ENCODE measurements around the gene HSP90B1. TPM values are rescaled to one million over a fixed set of nuclear protein-coding genes. Genes with fewer than 3 reads are reported as not detected.

HSP90B1 gene
- total and polyA plus RNA-seq, 12 donors: 203 to 1,021 (median 297) TPM

GRCh38 chr12:103915306-103915705 is 14.9 kb upstream of the HSP90B1 start:
- no peaks in the 10 kb centered on the region for H3K4me1 ChIP-seq
- WGBS, 2 donors: 57 to 70% methylated on average over 8 of the region's 8 CpGs
- no peak overlapping the region for H3K27ac ChIP-seq
- DNase-seq: no peak
- H3K36me3 ChIP-seq: no peaks in the 10 kb centered on the region
- TF ChIP-seq CTCF (IDR thresholded peaks at IDR 0.05): no peak
- no peak for ATAC-seq
- no peaks in the 10 kb centered on the region for H3K27me3 ChIP-seq
- intact Hi-C loops (cut with DNase I): no loop called here
- no peak overlapping the region for H3K4me3 ChIP-seq
- peaks cover 0 to 19% (median 6%) of the 10 kb centered on the region in 11 donors for H3K9me3 ChIP-seq

GRCh38 chr12:103917873-103918272 is 12.3 kb upstream of the HSP90B1 start:
- Histone ChIP-seq H3K9me3 (peaks cover 0 to 19% (median 6%) of the 10 kb centered on the region in 11 donors), H3K36me3 (no peaks in the 10 kb centered on the region), H3K4me3 (no peak overlapping the region), H3K27ac (no peak overlapping the region), H3K4me1 (no peaks in the 10 kb centered on the region), H3K27me3 (no peaks in the 10 kb centered on the region)
- DNase-seq (no peak), ATAC-seq (no peak)
- TF ChIP-seq CTCF (IDR thresholded peaks at IDR 0.05): no peak
- 63 to 69% methylated on average over 3 of the region's 3 CpGs for WGBS, 2 donors
- intact Hi-C loops (cut with DNase I): no loop called here

GRCh38 chr12:103924761-103925641 is 5.2 kb upstream of the HSP90B1 start:
- Histone ChIP-seq H3K4me3 (no peak overlapping the region), H3K4me1 (peaks cover 0 to 19% (median 8%) of the 10 kb centered on the region in 9 donors), H3K27ac (no peak overlapping the region), H3K36me3 (no peaks in the 10 kb centered on the region), H3K9me3 (no peaks in the 10 kb centered on the region), H3K27me3 (no peaks in the 10 kb centered on the region)
- WGBS, 2 donors: 79 to 88% methylated on average over 9 of the region's 9 CpGs
- no peak for TF ChIP-seq CTCF (IDR thresholded peaks at IDR 0.05)
- DNase-seq (no peak), ATAC-seq (no peak)
- intact Hi-C loops (cut with DNase I): loop anchor here in 2 of 10 donors (5.0 kb wide), 3 partner anchors 42 to 298 kb away; partner anchors contain the start of gene TDG (in 1 of the 2)

- peaks cover 0 to 24% (median 3%) of the 10 kb centered on the region in 9 donors for H3K36me3 ChIP-seq
- H3K9me3 ChIP-seq: no peaks in the 10 kb centered on the region
- intact Hi-C loops (cut with DNase I): loop anchor here in 2 of 10 donors (5.0 kb wide), 3 partner anchors 39 to 301 kb away; partner anchors contain the start of gene TDG (in 1 of the 2)
- DNase-seq: peak; percentile 12 to 15
- no peak for ATAC-seq
- peak overlapping the region; percentile 37 to 95 (median 68) for H3K4me3 ChIP-seq
- no peak for TF ChIP-seq CTCF (IDR thresholded peaks at IDR 0.05)
- peak overlapping the region; percentile 85 to 98 (median 94) for H3K27ac ChIP-seq
- 27 to 28% methylated on average over 12 of the region's 12 CpGs for WGBS, 2 donors
- H3K4me1 ChIP-seq: peaks cover 5 to 46% (median 34%) of the 10 kb centered on the region in 9 donors
- H3K27me3 ChIP-seq: no peaks in the 10 kb centered on the region
These were observed 1.5 kb upstream of the HSP90B1 start for GRCh38 chr12:103928682-103929045.

Measured in heart right ventricle (tissue), 16 donors.